Measurements from ENCODE around the gene FAM110D.

GRCh38 chr1:26112407-26112775 is 46.5 kb upstream of the FAM110D start:
- TF ChIP-seq, protein P1, sequence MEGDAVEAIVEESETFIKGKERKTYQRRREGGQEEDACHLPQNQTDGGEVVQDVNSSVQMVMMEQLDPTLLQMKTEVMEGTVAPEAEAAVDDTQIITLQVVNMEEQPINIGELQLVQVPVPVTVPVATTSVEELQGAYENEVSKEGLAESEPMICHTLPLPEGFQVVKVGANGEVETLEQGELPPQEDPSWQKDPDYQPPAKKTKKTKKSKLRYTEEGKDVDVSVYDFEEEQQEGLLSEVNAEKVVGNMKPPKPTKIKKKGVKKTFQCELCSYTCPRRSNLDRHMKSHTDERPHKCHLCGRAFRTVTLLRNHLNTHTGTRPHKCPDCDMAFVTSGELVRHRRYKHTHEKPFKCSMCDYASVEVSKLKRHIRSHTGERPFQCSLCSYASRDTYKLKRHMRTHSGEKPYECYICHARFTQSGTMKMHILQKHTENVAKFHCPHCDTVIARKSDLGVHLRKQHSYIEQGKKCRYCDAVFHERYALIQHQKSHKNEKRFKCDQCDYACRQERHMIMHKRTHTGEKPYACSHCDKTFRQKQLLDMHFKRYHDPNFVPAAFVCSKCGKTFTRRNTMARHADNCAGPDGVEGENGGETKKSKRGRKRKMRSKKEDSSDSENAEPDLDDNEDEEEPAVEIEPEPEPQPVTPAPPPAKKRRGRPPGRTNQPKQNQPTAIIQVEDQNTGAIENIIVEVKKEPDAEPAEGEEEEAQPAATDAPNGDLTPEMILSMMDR (IDR thresholded peaks at IDR 0.05; ENCODE audit: poor library complexity, severe bottlenecking), result no peak
- no peak for TF ChIP-seq EZH2 (IDR thresholded peaks at IDR 0.05; ENCODE audit: borderline replicate concordance, insufficient read depth, low read length, poor library complexity, severe bottlenecking)
- TF ChIP-seq SMC3 (conservative IDR thresholded peaks at IDR 0.05; ENCODE audit: poor library complexity), result no peak
- no peak for TF ChIP-seq POLR2AphosphoS5 (IDR thresholded peaks at IDR 0.05)
- TF ChIP-seq, protein P2, sequence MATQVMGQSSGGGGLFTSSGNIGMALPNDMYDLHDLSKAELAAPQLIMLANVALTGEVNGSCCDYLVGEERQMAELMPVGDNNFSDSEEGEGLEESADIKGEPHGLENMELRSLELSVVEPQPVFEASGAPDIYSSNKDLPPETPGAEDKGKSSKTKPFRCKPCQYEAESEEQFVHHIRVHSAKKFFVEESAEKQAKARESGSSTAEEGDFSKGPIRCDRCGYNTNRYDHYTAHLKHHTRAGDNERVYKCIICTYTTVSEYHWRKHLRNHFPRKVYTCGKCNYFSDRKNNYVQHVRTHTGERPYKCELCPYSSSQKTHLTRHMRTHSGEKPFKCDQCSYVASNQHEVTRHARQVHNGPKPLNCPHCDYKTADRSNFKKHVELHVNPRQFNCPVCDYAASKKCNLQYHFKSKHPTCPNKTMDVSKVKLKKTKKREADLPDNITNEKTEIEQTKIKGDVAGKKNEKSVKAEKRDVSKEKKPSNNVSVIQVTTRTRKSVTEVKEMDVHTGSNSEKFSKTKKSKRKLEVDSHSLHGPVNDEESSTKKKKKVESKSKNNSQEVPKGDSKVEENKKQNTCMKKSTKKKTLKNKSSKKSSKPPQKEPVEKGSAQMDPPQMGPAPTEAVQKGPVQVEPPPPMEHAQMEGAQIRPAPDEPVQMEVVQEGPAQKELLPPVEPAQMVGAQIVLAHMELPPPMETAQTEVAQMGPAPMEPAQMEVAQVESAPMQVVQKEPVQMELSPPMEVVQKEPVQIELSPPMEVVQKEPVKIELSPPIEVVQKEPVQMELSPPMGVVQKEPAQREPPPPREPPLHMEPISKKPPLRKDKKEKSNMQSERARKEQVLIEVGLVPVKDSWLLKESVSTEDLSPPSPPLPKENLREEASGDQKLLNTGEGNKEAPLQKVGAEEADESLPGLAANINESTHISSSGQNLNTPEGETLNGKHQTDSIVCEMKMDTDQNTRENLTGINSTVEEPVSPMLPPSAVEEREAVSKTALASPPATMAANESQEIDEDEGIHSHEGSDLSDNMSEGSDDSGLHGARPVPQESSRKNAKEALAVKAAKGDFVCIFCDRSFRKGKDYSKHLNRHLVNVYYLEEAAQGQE (IDR thresholded peaks at IDR 0.05; ENCODE audit: borderline replicate concordance), result no peak
- TF ChIP-seq EP300 (conservative IDR thresholded peaks at IDR 0.05; ENCODE audit: poor library complexity, severe bottlenecking), result no peak
- TF ChIP-seq RAD21 (conservative IDR thresholded peaks at IDR 0.05), result no peak
